Heart right ventricle (tissue), 16 donors: ENCODE results near the gene MIPEP. TPM values are rescaled to one million over a fixed set of nuclear protein-coding genes. Genes with fewer than 3 reads are reported as not detected.

ENCODE experiments used
- ATAC-seq, 8 donors: fragments of 200-7000 bp; cut with Tn5 transposase; one replicate each; pipeline ENCODE4 v1.9.1; 2020; ENCODE audit warnings: mild to moderate bottlenecking in 8 of 8, moderate library complexity in 8 of 8, moderate number of reproducible peaks in 1 of 8
- DNase-seq, 2 donors: peaks; one replicate each; pipeline ENCODE4 v3.0.0-alpha.2; 2020
- H3K27ac ChIP-seq, 10 donors: fragments of 200-600 bp; sonication (generic) in 2 of 10; one replicate each; pipeline versions ENCODE4 v1.5.0 to v1.8.0; 2020 to 2022; ENCODE audit warnings: mild to moderate bottlenecking in 3 of 10
- H3K27me3 ChIP-seq, 7 donors: fragments of 200-600 bp; one replicate each; pipeline ENCODE4 v1.8.0; 2021 to 2022; ENCODE audit warnings: mild to moderate bottlenecking in 2 of 7
- H3K36me3 ChIP-seq, 9 donors: fragments of 200-600 bp; sonication (generic) in 1 of 9; one replicate each; pipeline versions ENCODE4 v1.5.0 to v1.8.0; 2020 to 2022; ENCODE audit warnings: mild to moderate bottlenecking in 2 of 9
- H3K4me1 ChIP-seq, 9 donors: fragments of 200-600 bp; sonication (generic) in 1 of 9; one replicate each; pipeline versions ENCODE4 v1.5.0 to v1.8.0; 2020 to 2022; ENCODE audit warnings: mild to moderate bottlenecking in 4 of 9
- H3K4me3 ChIP-seq, 10 donors: fragments of 200-600 bp; sonication (generic) in 2 of 10; one replicate each; pipeline versions ENCODE4 v1.5.0 to v1.8.0; 2020 to 2022; ENCODE audit warnings: mild to moderate bottlenecking in 7 of 10, moderate library complexity in 2 of 10
- H3K9me3 ChIP-seq, 11 donors: fragments of 200-600 bp in 10 of 11; sonication (generic) in 2 of 11; one replicate each; pipeline versions ENCODE4 v1.5.0 to v1.8.0; 2013 to 2022; ENCODE audit warnings: mild to moderate bottlenecking in 2 of 11, control low read depth in 1 of 11, moderate library complexity in 1 of 11
- WGBS, 2 donors: extraction: QIAGEN DNeasy Blood & Tissue Kit; methylation state at CpG; one replicate each; pipeline ENCODE4 v1.1.7; 2013; ENCODE audit warnings: inconsistent platforms in 1 of 2; 5-methylcytosine and 5-hydroxymethylcytosine counted together
- intact Hi-C, 10 donors: fragments of 100-400 bp; cut with DNase I; formaldehyde crosslinking; loops; one replicate each; pipeline versions ENCODE4 v1.11.1 to v1.14.2; 2022
- polyA plus RNA-seq, 2 donors: library from polyadenylated mRNA; stranded (reverse); fragments of 200-250 nt; gene quantifications; one replicate each; pipeline ENCODE4 v1.2.3, GENCODE V29; 2013
- total RNA-seq, 10 donors: library from RNA; stranded (reverse); fragmentation: NEBNext Ultra II Directional in 3 of 10; extraction: Animal tissue kit (Norgen Biotek cat#: 25700) in 3 of 10; gene quantifications; one replicate each; pipeline versions ENCODE4 v1.2.1 to v1.2.4, GENCODE V29; 2021 to 2023
- TF ChIP-seq, protein P1 (sequence below), 9 donors: fragments of 200-600 bp; sonication (generic) in 2 of 9; IDR thresholded peaks; one replicate each; pipeline versions ENCODE4 v1.5.0 to v1.8.0; 2021 to 2022; ENCODE audit warnings: antibody characterized with exemption in 9 of 9, mild to moderate bottlenecking in 5 of 9, moderate library complexity in 1 of 9
- donor health status: Arrhythmogenic right ventricular cardiomyopathy.
- donor health status: ischemic (EF 13 %, LVEDD 7.1; RV severe dilation, severe dysfunction).
- donor health status: healthy with polysubstance abuse.
- donor health status: DM: no; HTN: yes; CAD: no.
- donor health status: DM: no; HTN: no; CAD: no.
- donor health status: ischemic (EF 25% LVEDD 6.9; RV normal size, moderate dysfunction).
- donor health status: ischemic (EF 25% LVEDD 5.7; RV mildly dilated, moderate dysfunction).
- donor health status: healthy.
- donor health status: DM: yes; HTN: yes; CAD: no.
- donor health status: Ischemic cardiomyopathy.
- donor health status: ischemic (EF 35%, LVEDD 5.7; RV mildly dilated, moderate dysfunction).
- donor health status: nonischemic (EF 11% LVEDD 7.7; RV severe dilation, severe dysfunction).
- donor health status: DM: yes; HTN: yes; CAD: no.
- donor health status: PGD.
- donor health status: ischemic (EF 29% LVEDD 5.4; RV normal size, mild dysfunction).
- donor health status: nonischemic (EF 23%, LVEDD 6.1; RV moderate dilation, normal function).

MIPEP gene
- total and polyA plus RNA-seq, 12 donors: 23.4 to 83.4 (median 44.1) TPM

DNA sequence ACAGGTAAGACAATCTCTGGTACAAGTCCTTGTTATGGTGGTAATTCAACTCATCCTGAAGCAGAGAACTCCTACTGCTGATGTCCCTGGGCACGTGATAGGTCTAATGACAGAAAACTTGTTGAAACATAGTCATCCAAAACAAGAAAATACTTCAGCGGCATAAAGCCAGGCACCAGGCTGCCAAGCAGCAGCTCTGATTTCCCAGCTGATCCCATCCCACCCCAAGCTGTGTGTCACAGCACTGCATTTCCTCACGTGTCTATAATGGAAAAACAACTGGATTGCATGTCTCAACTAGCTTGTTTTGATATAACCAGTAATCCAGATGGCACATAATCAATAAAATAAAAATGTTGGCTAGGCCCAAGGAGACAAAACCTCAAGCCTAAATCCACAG, 64.8 kb downstream of the MIPEP start:
- peaks cover 0 to 19% (median 0%) of the 10 kb centered on the region in 9 donors for H3K36me3 ChIP-seq
- 76 to 93% methylated on average over 3 of the region's 3 CpGs for WGBS, 2 donors

DNA sequence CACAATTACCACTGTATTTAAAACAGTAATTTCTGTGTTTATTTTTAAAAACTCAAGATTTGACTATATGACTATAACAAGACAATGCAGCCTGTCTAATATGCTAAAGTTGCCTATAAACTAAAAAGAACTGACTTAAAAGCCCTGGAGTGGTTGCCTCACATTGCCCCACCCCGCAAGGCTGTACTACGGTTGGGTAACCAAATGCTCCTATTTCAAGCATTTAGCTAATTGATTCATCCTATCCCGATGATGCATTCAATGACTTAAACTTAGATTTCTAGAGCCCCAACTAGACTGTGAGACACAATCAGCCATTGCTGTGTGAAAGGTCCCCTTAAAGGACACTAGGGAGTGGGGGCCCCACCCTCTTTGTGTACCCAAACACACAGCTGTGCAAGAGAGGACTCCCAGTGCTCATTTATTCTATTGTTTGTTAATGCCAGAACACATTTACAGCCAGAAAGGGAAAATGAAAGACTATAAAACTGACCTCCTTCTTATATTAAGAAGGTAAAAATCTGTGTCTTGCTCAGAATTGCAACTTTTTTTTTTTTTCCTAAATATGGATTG, 66.9 kb downstream of the MIPEP start:
- no peaks in the 10 kb centered on the region for H3K4me1 ChIP-seq
- DNase-seq: no peak
- H3K4me3 ChIP-seq: no peak overlapping the region
- no peak overlapping the region for H3K27ac ChIP-seq
- H3K27me3 ChIP-seq: no peaks in the 10 kb centered on the region
- WGBS, 2 donors: 95 to 96% methylated on average over 3 of the region's 3 CpGs
- H3K36me3 ChIP-seq: peaks cover 0 to 19% (median 0%) of the 10 kb centered on the region in 9 donors
- H3K9me3 ChIP-seq: no peaks in the 10 kb centered on the region
- intact Hi-C loops: no loop called here
- TF ChIP-seq, protein P1, sequence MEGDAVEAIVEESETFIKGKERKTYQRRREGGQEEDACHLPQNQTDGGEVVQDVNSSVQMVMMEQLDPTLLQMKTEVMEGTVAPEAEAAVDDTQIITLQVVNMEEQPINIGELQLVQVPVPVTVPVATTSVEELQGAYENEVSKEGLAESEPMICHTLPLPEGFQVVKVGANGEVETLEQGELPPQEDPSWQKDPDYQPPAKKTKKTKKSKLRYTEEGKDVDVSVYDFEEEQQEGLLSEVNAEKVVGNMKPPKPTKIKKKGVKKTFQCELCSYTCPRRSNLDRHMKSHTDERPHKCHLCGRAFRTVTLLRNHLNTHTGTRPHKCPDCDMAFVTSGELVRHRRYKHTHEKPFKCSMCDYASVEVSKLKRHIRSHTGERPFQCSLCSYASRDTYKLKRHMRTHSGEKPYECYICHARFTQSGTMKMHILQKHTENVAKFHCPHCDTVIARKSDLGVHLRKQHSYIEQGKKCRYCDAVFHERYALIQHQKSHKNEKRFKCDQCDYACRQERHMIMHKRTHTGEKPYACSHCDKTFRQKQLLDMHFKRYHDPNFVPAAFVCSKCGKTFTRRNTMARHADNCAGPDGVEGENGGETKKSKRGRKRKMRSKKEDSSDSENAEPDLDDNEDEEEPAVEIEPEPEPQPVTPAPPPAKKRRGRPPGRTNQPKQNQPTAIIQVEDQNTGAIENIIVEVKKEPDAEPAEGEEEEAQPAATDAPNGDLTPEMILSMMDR (IDR thresholded peaks at IDR 0.05): no peak
- ATAC-seq: no peak

More for the DNA sequence above, 64.8 kb downstream of the MIPEP start:
- TF ChIP-seq, protein P1 (IDR thresholded peaks at IDR 0.05): no peak
- no peaks in the 10 kb centered on the region for H3K4me1 ChIP-seq
- no peaks in the 10 kb centered on the region for H3K27me3 ChIP-seq
- H3K9me3 ChIP-seq: no peaks in the 10 kb centered on the region
- ATAC-seq: no peak
- H3K4me3 ChIP-seq: no peak overlapping the region
- H3K27ac ChIP-seq: no peak overlapping the region
- no peak for DNase-seq
- intact Hi-C loops: no loop called here

DNA sequence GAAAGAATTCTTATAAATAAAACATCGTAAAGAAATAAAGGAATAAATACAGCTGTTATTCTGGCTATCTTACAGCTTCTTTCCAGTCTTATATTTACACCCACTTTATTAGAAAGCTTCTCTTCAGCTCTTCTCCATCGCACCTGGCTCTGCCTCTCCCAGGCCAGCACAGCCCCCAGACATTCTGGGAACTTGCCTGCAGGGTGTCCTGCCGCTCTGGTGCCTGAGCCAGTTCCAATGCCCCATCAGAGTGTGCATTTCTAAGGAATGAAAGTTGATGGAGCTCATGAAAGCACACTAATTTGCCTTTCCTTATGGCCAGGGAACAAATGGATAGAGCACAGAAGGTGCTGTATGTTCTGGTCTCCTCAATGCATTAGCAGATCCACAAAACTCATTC, 68.7 kb downstream of the MIPEP start:
- DNase-seq: no peak
- H3K4me3 ChIP-seq: no peak overlapping the region
- no peak overlapping the region for H3K27ac ChIP-seq
- no peak for ATAC-seq
- H3K36me3 ChIP-seq: peaks cover 0 to 19% (median 0%) of the 10 kb centered on the region in 9 donors
- intact Hi-C loops: no loop called here
- H3K4me1 ChIP-seq: no peaks in the 10 kb centered on the region
- no peaks in the 10 kb centered on the region for H3K9me3 ChIP-seq
- WGBS, 2 donors: 96% methylated on average over 3 of the region's 3 CpGs
- H3K27me3 ChIP-seq: no peaks in the 10 kb centered on the region
- TF ChIP-seq, protein P1 (IDR thresholded peaks at IDR 0.05): no peak

DNA sequence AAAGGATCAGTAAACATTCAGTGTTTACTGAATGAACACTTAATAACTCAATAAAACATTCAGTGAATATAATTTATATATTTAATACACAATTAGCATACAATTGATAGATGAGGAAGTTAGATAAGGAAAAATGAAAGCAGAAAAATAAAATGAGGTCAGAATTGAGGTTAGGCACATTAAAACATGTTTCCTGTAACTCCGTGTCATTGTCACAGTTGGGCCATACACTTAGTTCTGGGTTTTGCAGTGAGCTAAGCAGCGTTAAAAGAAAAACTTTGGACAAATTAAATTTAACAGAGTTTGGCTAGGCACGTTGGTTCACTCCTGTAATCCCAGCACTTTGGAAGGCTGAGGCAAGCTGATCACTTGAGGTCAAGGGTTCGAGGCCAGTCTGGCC, 71.4 kb downstream of the MIPEP start:
- TF ChIP-seq, protein P1 (IDR thresholded peaks at IDR 0.05): no peak
- no peak for DNase-seq
- H3K36me3 ChIP-seq: peaks cover 0 to 13% (median 0%) of the 10 kb centered on the region in 9 donors
- H3K9me3 ChIP-seq: no peaks in the 10 kb centered on the region
- H3K27ac ChIP-seq: no peak overlapping the region
- 75 to 80% methylated on average over 4 of the region's 4 CpGs for WGBS, 2 donors
- H3K4me3 ChIP-seq: no peak overlapping the region
- no peaks in the 10 kb centered on the region for H3K4me1 ChIP-seq
- no peaks in the 10 kb centered on the region for H3K27me3 ChIP-seq
- ATAC-seq: no peak
- intact Hi-C loops: no loop called here
